GM23338 (cell line): ENCODE measurements around the gene IQUB. TPM values are rescaled to one million over a fixed set of nuclear protein-coding genes. Genes with fewer than 3 reads are reported as not detected.

Experiments
- ATAC-seq: fragments of 200-7000 bp; cut with Tn5 transposase; 3 replicates; pipeline ENCODE4 v1.9.1; 2020
- DNase-seq: peaks from one replicate; pipeline ENCODE4 v3.0.0-alpha.2; 2015; ENCODE audit warnings: low spot score
- H2AFZ ChIP-seq: fragments of 200-600 bp; sonication (generic); 2 replicates; pipeline ENCODE4 v1.8.0; 2016; ENCODE audit warnings: antibody characterized with exemption, mild to moderate bottlenecking, moderate library complexity
- H3F3A ChIP-seq: fragments of 200-600 bp; sonication (generic); replicated peaks from 2 replicates; pipeline ENCODE4 v1.8.0; 2017; ENCODE audit warnings: antibody characterized with exemption, mixed run types, low read depth
- H3K27ac ChIP-seq: fragments of 200-600 bp; sonication (generic); 2 replicates; pipeline ENCODE4 v1.6.1; 2016; ENCODE audit warnings: low read depth
- H3K27me3 ChIP-seq: fragments of 200-600 bp; sonication (generic); 2 replicates; pipeline ENCODE4 v1.8.0; 2016; ENCODE audit warnings: mild to moderate bottlenecking, mixed run types, moderate library complexity; ENCODE audit not compliant: insufficient read depth
- H3K36me3 ChIP-seq: fragments of 200-600 bp; sonication (generic); 2 replicates; pipeline ENCODE4 v1.8.0; 2016; ENCODE audit warnings: mild to moderate bottlenecking; ENCODE audit not compliant: insufficient read depth
- H3K4me1 ChIP-seq: fragments of 200-600 bp; sonication (generic); 2 replicates; pipeline ENCODE4 v1.8.0; 2016; ENCODE audit warnings: mild to moderate bottlenecking, moderate library complexity; ENCODE audit not compliant: insufficient read depth
- H3K4me2 ChIP-seq: fragments of 200-600 bp; sonication (generic); 2 replicates; pipeline ENCODE4 v1.7.1; 2017; ENCODE audit warnings: mixed run types
- H3K4me3 ChIP-seq: fragments of 200-600 bp; sonication (generic); 2 replicates; pipeline ENCODE4 v1.6.1; 2016; ENCODE audit warnings: mixed run types
- H3K79me2 ChIP-seq: fragments of 200-600 bp; sonication (generic); replicated peaks from 2 replicates; pipeline ENCODE4 v1.8.0; 2017; ENCODE audit warnings: mild to moderate bottlenecking; ENCODE audit not compliant: insufficient read depth
- H3K9me2 ChIP-seq: fragments of 200-600 bp; sonication (generic); 2 replicates; pipeline ENCODE4 v1.8.0; 2017; ENCODE audit not compliant: insufficient read depth
- H4K20me1 ChIP-seq: fragments of 200-600 bp; sonication (generic); replicated peaks from 2 replicates; pipeline ENCODE4 v1.8.0; 2017; ENCODE audit warnings: mild to moderate bottlenecking; ENCODE audit not compliant: insufficient read depth
- H3K27ac Mint-ChIP-seq: 2 replicates; pipeline ENCODE4 v1.8.0; 2020; ENCODE audit warnings: inconsistent platforms, mild to moderate bottlenecking, moderate library complexity, mixed read lengths
- H3K27me3 Mint-ChIP-seq: 3 replicates; pipeline ENCODE4 v1.8.0; 2022; ENCODE audit warnings: low read depth, mild to moderate bottlenecking, moderate library complexity, mixed read lengths, inconsistent platforms; ENCODE audit not compliant: insufficient read depth, poor library complexity
- H3K36me3 Mint-ChIP-seq: 3 replicates; pipeline ENCODE4 v1.8.0; 2021; ENCODE audit warnings: low read depth, mild to moderate bottlenecking, inconsistent platforms, moderate library complexity, mixed read lengths
- H3K4me1 Mint-ChIP-seq: 3 replicates; pipeline ENCODE4 v1.8.0; 2020; ENCODE audit warnings: mild to moderate bottlenecking, inconsistent platforms, mixed read lengths
- H3K4me3 Mint-ChIP-seq: 3 replicates; pipeline ENCODE4 v1.8.0; 2021; ENCODE audit warnings: moderate library complexity, mild to moderate bottlenecking, inconsistent platforms, mixed read lengths
- H3K9me3 Mint-ChIP-seq: 3 replicates; pipeline ENCODE4 v1.8.0; 2020; ENCODE audit warnings: moderate library complexity, mild to moderate bottlenecking, inconsistent platforms, mixed read lengths
- CREB1 ChIP-seq: fragments of 250-450 bp; sonication (Bioruptor Pico); IDR thresholded peaks from 2 replicates; pipeline ENCODE4 v1.5.0; 2020; ENCODE audit warnings: low read depth, mild to moderate bottlenecking, moderate library complexity
- EZH2 ChIP-seq: fragments of 200-600 bp; sonication (generic); IDR thresholded peaks from one replicate; pipeline ENCODE4 v1.8.0; 2017; ENCODE audit warnings: antibody characterized with exemption, mild to moderate bottlenecking, low read depth; ENCODE audit not compliant: unreplicated experiment
- EZH2phosphoT487 ChIP-seq: fragments of 200-600 bp; sonication (generic); IDR thresholded peaks from one replicate; pipeline ENCODE4 v1.8.1; 2018; ENCODE audit warnings: antibody characterized with exemption; ENCODE audit not compliant: unreplicated experiment
- JUNB ChIP-seq: IDR thresholded peaks from one replicate; pipeline ENCODE4 v1.6.1; 2016; ENCODE audit warnings: antibody characterized with exemption; ENCODE audit not compliant: unreplicated experiment
- NANOG ChIP-seq: IDR thresholded peaks from 2 replicates; pipeline ENCODE4 v1.6.1; 2016; ENCODE audit warnings: antibody characterized with exemption, borderline replicate concordance
- POLR2AphosphoS5 ChIP-seq: IDR thresholded peaks from 2 replicates; pipeline ENCODE4 v1.6.1; 2016; ENCODE audit warnings: antibody characterized with exemption, low read depth
- STAT1 ChIP-seq: IDR thresholded peaks from one replicate; pipeline ENCODE4 v1.6.1; 2016; ENCODE audit warnings: antibody characterized with exemption; ENCODE audit not compliant: unreplicated experiment
- ZNF114 ChIP-seq: fragments of 250-450 bp; sonication (Bioruptor Pico); IDR thresholded peaks from 2 replicates; pipeline ENCODE4 v1.5.0; 2020; ENCODE audit warnings: mild to moderate bottlenecking, moderate library complexity
- ZNF331 ChIP-seq: fragments of 250-450 bp; sonication (Bioruptor Pico); IDR thresholded peaks from 2 replicates; pipeline ENCODE4 v1.5.0; 2020; ENCODE audit warnings: low read depth, mild to moderate bottlenecking, moderate library complexity
- polyA plus RNA-seq: library from polyadenylated mRNA; unstranded; fragments of >200 nt; fragmentation: Nextera tagmentation; extraction: Ambion mirVana; gene quantifications from 2 replicates; pipeline ENCODE4 v1.2.1, GENCODE V29; 2016
- total RNA-seq: library from RNA; depleted of rRNA; stranded (reverse); fragments of >200 nt; shearing (Covaris generic); gene quantifications from 2 replicates; pipeline ENCODE4 v1.2.3, GENCODE V29; 2014
- TF ChIP-seq, protein P1 (sequence below): IDR thresholded peaks from one replicate; pipeline ENCODE4 v1.6.1; 2018; ENCODE audit warnings: antibody characterized with exemption; ENCODE audit not compliant: unreplicated experiment
- TF ChIP-seq, protein P2 (sequence below): fragments of 250-450 bp; sonication (Bioruptor Pico); IDR thresholded peaks from 2 replicates; pipeline ENCODE4 v1.5.0; 2020; ENCODE audit warnings: mild to moderate bottlenecking, moderate library complexity
- TF ChIP-seq, protein P3 (sequence below): IDR thresholded peaks from 2 replicates; pipeline ENCODE4 v1.6.1; 2016; ENCODE audit warnings: antibody characterized with exemption
- TF ChIP-seq, protein P4 (sequence below), 2 experiments: fragments of 200-600 bp in 1 of 2; sonication (generic) in 1 of 2; conservative IDR thresholded peaks; 2 replicates each; pipeline versions ENCODE4 v1.5.1 to v1.6.1; 2016 to 2017; ENCODE audit warnings: antibody characterized with exemption in 2 of 2, low read depth in 2 of 2, mild to moderate bottlenecking in 2 of 2, moderate library complexity in 1 of 2

Gene IQUB
- total and polyA plus RNA-seq, 2 experiments from 2014 or later: 0.79 to 1.1 TPM

DNA sequence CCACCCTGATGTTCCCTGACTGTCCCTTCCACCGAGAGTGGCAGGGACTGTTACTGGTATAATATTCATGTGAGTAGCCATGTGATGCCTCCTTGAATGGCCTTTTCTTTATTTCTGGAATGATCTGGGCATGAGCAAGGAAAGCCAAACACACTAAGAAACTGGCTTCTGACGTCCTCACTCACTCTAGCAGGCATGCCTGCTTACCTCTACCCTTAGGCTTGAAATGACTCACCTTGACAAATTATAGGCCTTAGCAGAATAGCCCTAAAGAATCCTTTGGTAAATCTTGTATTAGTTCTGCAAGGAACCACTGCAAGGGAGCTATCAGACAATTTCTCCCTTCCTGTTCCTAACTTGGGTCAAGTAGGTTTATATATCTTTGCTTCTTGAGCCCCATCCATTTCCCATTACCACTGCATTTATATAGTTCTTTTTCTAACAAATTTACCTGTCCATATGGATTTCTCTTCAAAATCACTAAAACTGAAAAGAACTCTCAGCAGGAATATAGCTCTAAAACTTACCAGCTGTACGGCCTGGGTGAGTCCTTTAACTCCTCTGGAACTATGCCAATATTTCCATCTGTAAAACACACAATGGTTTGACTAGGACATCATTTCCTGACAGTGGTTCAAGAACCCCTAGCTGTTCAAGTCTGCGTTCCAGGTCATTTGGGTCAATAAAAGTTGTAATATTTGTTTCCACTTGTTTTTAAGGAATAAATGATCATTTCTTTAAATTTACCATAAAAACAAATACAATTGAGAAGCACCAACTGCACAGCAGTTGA is 36.2 kb upstream of the IQUB start:
- Histone ChIP-seq H3K27ac (no peak overlapping the region), H3F3A (no peaks in the 10 kb centered on the region), H2AFZ (no peak overlapping the region), H3K36me3 (no peaks in the 10 kb centered on the region), H3K9me2 (no peaks in the 10 kb centered on the region), H3K4me2 (no peak overlapping the region), H3K79me2 (no peaks in the 10 kb centered on the region), H4K20me1 (no peaks in the 10 kb centered on the region), H3K27me3 (no peaks in the 10 kb centered on the region), H3K4me1 (peaks cover 24% of the 10 kb centered on the region), H3K4me3 (no peak overlapping the region)
- Mint-ChIP-seq H3K4me3 (no peak overlapping the region), H3K9me3 (no peaks in the 10 kb centered on the region), H3K27me3 (peaks cover 5% of the 10 kb centered on the region), H3K36me3 (no peaks in the 10 kb centered on the region), H3K4me1 (peaks cover 24% of the 10 kb centered on the region), H3K27ac (no peak overlapping the region)
- ATAC-seq: no peak
- no peak for DNase-seq
- TF ChIP-seq, protein P1, sequence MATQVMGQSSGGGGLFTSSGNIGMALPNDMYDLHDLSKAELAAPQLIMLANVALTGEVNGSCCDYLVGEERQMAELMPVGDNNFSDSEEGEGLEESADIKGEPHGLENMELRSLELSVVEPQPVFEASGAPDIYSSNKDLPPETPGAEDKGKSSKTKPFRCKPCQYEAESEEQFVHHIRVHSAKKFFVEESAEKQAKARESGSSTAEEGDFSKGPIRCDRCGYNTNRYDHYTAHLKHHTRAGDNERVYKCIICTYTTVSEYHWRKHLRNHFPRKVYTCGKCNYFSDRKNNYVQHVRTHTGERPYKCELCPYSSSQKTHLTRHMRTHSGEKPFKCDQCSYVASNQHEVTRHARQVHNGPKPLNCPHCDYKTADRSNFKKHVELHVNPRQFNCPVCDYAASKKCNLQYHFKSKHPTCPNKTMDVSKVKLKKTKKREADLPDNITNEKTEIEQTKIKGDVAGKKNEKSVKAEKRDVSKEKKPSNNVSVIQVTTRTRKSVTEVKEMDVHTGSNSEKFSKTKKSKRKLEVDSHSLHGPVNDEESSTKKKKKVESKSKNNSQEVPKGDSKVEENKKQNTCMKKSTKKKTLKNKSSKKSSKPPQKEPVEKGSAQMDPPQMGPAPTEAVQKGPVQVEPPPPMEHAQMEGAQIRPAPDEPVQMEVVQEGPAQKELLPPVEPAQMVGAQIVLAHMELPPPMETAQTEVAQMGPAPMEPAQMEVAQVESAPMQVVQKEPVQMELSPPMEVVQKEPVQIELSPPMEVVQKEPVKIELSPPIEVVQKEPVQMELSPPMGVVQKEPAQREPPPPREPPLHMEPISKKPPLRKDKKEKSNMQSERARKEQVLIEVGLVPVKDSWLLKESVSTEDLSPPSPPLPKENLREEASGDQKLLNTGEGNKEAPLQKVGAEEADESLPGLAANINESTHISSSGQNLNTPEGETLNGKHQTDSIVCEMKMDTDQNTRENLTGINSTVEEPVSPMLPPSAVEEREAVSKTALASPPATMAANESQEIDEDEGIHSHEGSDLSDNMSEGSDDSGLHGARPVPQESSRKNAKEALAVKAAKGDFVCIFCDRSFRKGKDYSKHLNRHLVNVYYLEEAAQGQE: no peak
- TF ChIP-seq CREB1 (CRISPR knock-in tag): no peak
- TF ChIP-seq ZNF331: no peak
- TF ChIP-seq, protein P2, sequence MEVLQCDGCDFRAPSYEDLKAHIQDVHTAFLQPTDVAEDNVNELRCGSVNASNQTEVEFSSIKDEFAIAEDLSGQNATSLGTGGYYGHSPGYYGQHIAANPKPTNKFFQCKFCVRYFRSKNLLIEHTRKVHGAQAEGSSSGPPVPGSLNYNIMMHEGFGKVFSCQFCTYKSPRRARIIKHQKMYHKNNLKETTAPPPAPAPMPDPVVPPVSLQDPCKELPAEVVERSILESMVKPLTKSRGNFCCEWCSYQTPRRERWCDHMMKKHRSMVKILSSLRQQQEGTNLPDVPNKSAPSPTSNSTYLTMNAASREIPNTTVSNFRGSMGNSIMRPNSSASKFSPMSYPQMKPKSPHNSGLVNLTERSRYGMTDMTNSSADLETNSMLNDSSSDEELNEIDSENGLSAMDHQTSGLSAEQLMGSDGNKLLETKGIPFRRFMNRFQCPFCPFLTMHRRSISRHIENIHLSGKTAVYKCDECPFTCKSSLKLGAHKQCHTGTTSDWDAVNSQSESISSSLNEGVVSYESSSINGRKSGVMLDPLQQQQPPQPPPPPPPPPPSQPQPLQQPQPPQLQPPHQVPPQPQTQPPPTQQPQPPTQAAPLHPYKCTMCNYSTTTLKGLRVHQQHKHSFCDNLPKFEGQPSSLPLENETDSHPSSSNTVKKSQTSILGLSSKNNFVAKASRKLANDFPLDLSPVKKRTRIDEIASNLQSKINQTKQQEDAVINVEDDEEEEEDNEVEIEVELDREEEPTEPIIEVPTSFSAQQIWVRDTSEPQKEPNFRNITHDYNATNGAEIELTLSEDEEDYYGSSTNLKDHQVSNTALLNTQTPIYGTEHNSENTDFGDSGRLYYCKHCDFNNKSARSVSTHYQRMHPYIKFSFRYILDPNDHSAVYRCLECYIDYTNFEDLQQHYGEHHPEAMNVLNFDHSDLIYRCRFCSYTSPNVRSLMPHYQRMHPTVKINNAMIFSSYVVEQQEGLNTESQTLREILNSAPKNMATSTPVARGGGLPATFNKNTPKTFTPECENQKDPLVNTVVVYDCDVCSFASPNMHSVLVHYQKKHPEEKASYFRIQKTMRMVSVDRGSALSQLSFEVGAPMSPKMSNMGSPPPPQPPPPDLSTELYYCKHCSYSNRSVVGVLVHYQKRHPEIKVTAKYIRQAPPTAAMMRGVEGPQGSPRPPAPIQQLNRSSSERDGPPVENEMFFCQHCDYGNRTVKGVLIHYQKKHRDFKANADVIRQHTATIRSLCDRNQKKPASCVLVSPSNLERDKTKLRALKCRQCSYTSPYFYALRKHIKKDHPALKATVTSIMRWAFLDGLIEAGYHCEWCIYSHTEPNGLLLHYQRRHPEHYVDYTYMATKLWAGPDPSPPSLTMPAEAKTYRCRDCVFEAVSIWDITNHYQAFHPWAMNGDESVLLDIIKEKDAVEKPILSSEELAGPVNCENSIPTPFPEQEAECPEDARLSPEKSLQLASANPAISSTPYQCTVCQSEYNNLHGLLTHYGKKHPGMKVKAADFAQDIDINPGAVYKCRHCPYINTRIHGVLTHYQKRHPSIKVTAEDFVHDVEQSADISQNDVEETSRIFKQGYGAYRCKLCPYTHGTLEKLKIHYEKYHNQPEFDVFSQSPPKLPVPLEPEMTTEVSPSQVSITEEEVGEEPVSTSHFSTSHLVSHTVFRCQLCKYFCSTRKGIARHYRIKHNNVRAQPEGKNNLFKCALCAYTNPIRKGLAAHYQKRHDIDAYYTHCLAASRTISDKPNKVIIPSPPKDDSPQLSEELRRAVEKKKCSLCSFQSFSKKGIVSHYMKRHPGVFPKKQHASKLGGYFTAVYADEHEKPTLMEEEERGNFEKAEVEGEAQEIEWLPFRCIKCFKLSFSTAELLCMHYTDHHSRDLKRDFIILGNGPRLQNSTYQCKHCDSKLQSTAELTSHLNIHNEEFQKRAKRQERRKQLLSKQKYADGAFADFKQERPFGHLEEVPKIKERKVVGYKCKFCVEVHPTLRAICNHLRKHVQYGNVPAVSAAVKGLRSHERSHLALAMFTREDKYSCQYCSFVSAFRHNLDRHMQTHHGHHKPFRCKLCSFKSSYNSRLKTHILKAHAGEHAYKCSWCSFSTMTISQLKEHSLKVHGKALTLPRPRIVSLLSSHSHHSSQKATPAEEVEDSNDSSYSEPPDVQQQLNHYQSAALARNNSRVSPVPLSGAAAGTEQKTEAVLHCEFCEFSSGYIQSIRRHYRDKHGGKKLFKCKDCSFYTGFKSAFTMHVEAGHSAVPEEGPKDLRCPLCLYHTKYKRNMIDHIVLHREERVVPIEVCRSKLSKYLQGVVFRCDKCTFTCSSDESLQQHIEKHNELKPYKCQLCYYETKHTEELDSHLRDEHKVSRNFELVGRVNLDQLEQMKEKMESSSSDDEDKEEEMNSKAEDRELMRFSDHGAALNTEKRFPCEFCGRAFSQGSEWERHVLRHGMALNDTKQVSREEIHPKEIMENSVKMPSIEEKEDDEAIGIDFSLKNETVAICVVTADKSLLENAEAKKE: no peak
- no peak for TF ChIP-seq NANOG
- TF ChIP-seq EZH2phosphoT487: no peak
- TF ChIP-seq EZH2: no peak
- no peak for TF ChIP-seq POLR2AphosphoS5
- no peak for TF ChIP-seq JUNB
- TF ChIP-seq, protein P3, sequence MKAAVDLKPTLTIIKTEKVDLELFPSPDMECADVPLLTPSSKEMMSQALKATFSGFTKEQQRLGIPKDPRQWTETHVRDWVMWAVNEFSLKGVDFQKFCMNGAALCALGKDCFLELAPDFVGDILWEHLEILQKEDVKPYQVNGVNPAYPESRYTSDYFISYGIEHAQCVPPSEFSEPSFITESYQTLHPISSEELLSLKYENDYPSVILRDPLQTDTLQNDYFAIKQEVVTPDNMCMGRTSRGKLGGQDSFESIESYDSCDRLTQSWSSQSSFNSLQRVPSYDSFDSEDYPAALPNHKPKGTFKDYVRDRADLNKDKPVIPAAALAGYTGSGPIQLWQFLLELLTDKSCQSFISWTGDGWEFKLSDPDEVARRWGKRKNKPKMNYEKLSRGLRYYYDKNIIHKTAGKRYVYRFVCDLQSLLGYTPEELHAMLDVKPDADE: no peak
- TF ChIP-seq, protein P4, sequence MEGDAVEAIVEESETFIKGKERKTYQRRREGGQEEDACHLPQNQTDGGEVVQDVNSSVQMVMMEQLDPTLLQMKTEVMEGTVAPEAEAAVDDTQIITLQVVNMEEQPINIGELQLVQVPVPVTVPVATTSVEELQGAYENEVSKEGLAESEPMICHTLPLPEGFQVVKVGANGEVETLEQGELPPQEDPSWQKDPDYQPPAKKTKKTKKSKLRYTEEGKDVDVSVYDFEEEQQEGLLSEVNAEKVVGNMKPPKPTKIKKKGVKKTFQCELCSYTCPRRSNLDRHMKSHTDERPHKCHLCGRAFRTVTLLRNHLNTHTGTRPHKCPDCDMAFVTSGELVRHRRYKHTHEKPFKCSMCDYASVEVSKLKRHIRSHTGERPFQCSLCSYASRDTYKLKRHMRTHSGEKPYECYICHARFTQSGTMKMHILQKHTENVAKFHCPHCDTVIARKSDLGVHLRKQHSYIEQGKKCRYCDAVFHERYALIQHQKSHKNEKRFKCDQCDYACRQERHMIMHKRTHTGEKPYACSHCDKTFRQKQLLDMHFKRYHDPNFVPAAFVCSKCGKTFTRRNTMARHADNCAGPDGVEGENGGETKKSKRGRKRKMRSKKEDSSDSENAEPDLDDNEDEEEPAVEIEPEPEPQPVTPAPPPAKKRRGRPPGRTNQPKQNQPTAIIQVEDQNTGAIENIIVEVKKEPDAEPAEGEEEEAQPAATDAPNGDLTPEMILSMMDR (conservative IDR thresholded peaks at IDR 0.05; ENCODE audit: low read depth in 2 of 2): no peak
- TF ChIP-seq STAT1: no peak
- no peak for TF ChIP-seq ZNF114
